Hematopoietic multipotent progenitor cell treated with erythropoietin and hydrocortisone succinate and interleukin-3 and kit ligand, for 15 days (in vitro differentiated cells): Measurements from ENCODE around the gene TRPM3.

ENCODE experiments used
- DNase-seq: peaks from one replicate; pipeline ENCODE4 v3.0.0-alpha.2; 2015; ENCODE audit warnings: low spot score

The TRPM3 gene

DNA sequence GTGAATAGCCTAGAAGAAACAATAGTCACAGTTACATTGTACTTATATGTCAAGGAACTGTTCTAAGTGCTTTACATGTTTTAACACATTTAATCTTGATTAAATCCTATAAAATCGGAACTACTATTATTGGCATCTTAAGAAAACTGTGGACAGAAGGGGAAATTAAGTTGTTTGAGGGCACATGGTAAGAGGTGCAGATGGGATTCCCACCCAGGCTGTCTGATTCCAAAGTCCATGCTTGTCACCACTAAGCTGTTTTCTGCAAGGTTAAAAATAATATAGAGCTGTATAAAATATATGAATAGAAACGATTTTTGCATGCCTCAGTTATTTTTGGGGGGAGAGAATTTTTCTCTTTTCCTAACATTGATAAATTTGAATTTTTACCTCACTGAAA is 512.4 kb downstream of the TRPM3 start:
- DNase-seq = no peak

- no peak for DNase-seq
Observed at GRCh38 chr9:70607926-70608325, 513.5 kb downstream of the TRPM3 start.

GRCh38 chr9:70607329-70607728 is 514.1 kb downstream of the TRPM3 start:
- no peak for DNase-seq

- DNase-seq = no peak
Observed at GRCh38 chr9:70603020-70603411, 518.4 kb downstream of the TRPM3 start.

DNA sequence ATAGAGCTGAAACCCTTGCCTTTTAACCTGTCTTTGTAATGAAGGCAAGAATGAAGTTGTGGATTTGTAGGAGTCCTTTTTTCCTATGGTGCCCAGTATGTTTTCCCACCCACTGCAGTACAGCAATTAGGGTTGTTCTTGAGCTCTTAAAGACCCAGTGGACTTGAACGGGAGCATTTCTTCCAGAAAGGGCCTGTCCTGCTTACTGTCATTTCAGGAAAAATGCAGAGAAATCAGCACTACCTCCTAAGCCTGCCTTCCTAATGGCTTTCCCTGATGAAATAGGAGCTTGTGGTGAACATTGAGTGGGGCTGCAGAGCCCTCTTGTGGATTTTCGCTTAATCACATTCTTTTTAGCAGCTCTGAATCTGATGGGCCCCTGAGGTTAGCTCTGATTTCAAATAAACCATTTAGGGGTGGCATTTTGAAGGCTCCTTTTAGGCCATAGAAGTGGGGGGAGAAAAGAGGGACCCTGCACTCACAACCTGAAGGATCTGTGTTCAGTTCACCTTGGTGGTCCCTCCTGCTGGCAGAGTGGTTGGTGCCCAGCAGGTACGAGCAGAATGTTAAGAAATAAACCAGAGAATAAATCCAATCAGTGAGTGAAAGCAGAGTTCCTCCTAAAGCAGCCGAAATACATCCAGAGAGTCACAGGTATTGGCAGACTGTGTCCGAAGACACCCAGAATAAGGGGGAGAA is 519.0 kb downstream of the TRPM3 start:
- peak; percentile 56 for DNase-seq

- DNase-seq = no peak
Observed at GRCh38 chr9:70601000-70601951, 520.1 kb downstream of the TRPM3 start.

GRCh38 chr9:70600506-70600905 is 520.9 kb downstream of the TRPM3 start:
- DNase-seq = no peak

- no peak for DNase-seq
Observed at GRCh38 chr9:70597886-70598285, 523.5 kb downstream of the TRPM3 start.

DNA sequence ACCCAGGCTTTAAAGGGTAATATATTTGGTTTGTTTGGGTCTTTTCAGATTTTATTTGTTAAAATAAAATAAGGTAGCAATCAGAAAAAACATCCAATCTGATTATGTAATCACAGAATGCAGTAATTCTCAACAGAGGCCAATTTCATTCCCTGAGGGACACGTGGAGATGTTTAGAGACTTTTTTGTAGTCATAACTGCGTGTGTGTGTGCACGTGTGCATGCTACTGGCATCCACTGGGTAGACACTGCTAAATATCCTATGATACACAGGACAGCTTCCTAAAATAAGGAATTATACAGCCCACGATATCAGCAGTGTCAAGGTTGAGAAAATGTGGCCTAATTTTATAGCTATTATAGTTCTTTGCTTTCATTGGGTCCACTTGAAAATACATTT is 526.2 kb downstream of the TRPM3 start:
- no peak for DNase-seq

DNA sequence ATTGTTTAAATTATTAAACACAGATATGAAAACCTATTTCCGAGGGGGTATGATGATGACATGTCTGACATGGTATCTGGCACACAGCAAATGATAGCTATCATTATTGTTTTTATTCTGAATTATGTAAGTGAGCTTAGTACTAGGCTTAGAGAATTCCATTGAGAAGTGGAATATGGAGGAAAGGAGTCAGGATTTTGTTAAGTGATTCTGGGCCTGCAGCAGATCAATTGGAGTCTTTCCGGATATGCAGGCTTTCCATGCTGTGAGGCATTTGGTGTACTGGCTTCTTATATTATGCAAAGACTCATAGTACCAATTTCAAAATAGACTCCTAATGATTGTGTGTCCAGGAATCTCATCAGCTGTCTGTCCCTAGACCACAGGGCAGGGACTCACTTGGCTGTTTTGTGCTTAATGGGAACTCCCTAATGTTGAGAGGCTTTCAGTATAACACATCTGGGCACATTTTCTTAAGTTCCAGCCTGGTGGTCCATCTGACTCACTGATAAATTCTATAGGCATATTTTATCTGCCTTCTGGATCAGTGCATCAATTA is 527.0 kb downstream of the TRPM3 start:
- no peak for DNase-seq

- DNase-seq = no peak
Observed at GRCh38 chr9:70593241-70593640, 528.2 kb downstream of the TRPM3 start.

GRCh38 chr9:70590315-70590677 is 531.1 kb downstream of the TRPM3 start:
- no peak for DNase-seq

DNA sequence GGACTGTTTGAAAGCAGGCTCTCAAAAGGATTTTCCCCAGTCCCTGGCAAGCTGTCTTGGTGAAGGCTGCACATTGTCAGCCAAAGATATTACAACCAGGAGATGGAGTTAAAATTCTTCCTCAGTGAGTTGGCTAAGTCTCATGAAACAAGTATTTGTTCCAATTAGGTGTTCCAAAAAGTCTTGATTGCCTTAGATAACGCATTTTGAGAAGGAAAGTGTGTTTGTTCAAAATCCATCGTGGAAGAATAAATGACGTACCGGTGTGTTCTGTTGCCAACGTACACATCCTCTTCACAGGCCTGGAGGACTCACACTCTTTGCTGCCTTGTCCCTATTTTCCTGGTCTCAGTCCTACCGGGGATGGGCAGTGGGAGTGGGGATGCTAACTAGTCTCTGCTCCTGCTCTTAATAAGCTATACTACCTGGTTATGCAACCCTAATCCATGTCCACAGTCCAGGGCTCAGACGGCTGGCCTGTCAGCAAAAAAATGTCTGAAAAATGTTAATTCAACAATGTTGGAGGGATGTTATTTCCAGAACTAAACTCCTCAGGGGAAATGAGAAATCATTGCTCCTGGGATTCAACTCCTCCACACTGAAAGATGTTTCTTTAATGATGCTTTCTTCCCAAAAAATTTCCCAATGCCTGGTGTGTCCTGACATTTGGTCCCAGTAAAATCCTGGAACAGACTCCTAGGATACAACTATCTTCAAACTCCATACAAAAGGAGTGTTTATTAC is 531.7 kb downstream of the TRPM3 start:
- no peak for DNase-seq

GRCh38 chr9:70588999-70589398 is 532.4 kb downstream of the TRPM3 start:
- DNase-seq = no peak

DNA sequence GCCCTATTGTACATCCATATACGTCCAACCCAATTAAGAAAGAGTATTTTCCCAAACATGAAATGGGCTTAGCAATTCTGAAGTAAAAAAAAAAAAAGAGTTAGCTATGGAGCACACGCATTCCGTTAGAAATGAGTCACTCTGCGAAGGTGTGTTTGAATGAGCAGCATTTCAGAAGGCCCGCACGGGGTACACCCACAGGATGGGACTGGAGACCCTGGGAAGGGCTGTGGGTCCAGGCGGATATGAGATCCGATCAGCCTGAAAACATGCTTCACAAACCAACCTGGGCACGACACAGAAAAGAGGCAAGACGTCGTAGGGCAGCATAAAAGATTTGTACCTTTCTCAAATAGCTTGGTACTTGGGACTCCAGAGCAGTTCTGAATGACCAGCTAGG is 533.0 kb downstream of the TRPM3 start:
- no peak for DNase-seq

DNA sequence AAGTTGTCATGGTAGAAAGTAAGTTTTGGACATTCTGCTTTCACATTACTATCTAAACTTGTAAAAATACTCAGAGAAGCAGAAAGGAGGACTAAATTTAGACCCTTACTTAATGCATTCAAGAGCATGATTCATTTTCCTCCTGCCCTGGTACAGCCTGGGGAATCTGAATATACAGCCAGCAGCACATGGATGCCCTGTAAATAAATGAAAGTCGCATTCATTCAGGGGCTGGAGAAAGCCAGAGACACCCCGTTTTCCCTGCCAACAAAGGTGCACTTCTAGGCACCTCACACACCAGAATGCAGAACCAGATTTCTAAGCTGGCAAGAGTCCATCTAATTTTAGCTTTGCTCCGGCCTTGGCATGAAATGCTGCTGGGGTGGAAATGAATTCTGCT is 534.2 kb downstream of the TRPM3 start:
- DNase-seq = no peak

- no peak for DNase-seq
Observed at GRCh38 chr9:70586476-70586875, 534.9 kb downstream of the TRPM3 start.

DNA sequence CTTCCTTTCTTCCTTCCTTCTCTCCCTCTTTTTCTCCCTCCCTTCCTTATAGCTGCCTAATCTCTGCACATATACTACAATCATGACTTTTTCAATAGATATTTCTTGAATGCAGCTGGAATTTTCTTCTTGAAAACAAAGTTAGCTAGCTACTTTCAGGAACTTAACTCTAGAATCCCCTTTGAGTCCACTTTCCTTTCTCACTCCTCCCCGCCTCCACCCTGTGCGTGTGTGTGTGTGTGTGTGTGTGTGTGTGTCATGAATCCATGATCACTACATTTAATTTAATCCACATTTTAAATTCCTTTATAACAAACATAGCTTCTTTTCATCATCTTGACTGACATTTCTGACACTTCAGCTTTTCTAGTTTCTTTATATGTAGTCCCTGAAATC is 539.5 kb downstream of the TRPM3 start:
- no peak for DNase-seq

- no peak for DNase-seq
Observed at GRCh38 chr9:70581214-70581954, 540.0 kb downstream of the TRPM3 start.

DNA sequence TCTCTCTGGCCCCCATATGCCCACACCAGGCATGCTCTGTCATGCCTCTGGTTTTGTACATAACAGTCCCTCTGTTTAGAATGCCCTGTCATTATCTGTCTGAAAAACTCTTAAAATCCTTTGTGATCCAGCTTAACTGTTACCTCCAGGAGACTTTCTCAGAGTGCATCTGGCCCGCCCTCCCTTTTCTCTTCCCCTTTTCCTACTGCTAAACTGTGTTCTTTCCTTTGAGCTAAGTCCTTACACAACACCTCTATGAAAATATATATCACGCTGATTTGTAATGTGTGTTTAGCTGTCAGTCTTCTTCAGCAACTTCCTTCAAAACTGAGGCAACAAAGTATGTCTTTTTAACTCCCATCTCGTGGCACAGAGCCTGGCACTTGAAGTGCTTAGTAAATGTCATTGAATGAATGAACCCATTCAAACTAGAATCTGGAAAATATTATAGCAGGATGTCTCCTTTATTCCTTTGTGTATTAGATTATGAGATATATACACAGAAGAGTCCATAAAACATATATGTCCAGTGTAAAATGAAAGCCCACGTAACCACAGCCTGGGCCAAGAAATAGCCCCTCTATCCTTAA is 540.7 kb downstream of the TRPM3 start:
- DNase-seq = no peak

GRCh38 chr9:70579686-70580085 is 541.7 kb downstream of the TRPM3 start:
- no peak for DNase-seq
